Activated T-cell treated with anti-CD3 and anti-CD28 coated beads for 48 hours (primary cell): ENCODE data around the gene IRX4.
"Not testable (repeated sequence)": the region's sequence is repeated elsewhere in the genome, so short reads cannot be mapped to it uniquely, and the experiment has no call there.

Source experiments
- DNase-seq: peaks from one replicate; pipeline ENCODE4 v3.0.0-alpha.2; 2020; ENCODE audit warnings: low read depth

The IRX4 gene

DNA sequence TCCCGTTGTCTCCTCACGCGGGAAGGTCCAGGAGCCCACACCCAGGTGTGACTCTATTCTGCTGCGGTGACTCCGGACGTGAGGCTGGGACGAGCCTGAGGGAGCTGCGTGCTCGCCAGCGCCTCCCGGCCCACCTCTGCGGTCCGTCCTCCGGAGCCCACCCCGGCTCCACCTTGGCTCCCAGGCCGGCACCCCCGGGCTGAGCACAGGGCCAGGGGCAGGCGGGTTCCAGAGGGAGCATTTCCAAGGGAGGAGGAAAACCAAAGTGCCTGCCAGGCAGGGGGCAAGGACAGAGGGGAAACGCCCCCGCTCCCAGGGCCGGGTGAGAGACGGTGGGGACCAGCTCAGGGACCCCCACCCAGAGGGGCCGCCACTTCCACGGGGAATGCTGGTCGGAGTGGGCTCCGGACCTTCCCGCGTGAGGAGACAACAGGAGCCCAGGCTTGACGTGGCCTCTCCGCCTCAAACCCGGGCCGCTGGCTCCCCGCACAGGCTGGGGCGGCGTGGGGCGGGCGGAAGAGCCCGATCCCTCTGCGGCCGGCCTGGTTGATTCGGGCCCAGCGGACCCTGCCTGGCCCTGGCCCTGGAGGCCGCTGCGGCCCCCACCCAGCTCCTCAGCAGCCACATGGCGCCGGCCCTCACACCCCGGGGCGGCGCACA is 26.0 kb downstream of the IRX4 start:
- DNase-seq, result no peak

DNA sequence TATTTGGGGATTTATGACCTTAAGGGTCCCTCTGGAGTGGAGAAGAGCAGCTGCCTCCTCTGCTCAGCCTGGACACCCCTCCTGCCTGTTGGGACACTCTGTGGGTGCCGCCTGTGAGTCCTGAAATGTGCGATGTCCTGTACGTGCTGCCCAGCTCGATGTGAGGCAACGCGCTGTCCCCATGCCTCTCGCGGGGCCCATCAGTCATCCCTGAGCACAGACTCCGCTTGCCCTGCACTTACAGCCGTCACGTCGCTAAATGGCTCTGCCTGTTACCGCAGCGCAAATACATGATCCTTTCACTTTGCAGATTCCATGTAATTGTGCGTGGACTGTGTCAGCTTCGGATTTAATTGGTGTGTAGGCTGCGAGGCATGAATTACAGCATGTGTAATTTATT is 27.1 kb downstream of the IRX4 start:
- no peak for DNase-seq

DNA sequence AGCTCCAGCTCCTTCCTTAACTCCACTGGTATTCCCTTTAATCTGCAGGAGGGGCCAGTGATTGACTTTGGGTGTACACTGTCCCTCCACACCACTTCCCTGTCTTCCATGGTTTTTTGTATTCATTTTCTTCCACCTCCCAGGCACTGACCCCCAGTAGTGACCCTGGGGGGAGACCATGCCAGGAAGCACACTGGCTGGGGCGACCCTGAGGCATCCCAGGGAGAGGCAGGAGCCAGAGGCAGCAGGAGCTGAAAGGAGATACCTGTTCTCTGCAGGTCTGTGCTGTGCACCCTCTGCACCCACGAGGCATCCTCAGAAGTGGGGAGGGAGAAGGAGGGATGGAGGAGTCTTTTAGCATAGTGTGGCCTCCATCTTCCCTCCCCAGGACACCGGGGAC is 27.6 kb downstream of the IRX4 start:
- no peak for DNase-seq

DNA sequence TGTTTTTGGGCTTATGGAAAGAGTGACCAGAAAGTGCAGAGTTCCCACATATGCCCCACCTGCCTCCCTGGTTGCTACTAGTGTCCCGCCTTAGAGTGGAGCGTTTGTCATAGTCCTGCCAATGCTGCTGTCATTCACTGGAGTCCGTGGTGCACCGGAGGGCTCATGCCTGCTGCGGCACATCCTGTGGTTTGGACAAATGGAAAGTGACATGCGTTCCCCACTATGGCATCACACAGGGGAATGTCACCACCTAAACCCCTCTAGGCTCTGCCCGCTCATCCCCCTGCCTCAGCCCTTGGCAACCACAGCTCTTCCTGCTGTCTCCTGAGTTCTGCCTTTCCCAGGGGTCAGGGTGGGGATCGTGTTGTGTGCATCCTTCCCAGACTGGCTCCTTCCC is 29.2 kb downstream of the IRX4 start:
- no peak for DNase-seq

DNA sequence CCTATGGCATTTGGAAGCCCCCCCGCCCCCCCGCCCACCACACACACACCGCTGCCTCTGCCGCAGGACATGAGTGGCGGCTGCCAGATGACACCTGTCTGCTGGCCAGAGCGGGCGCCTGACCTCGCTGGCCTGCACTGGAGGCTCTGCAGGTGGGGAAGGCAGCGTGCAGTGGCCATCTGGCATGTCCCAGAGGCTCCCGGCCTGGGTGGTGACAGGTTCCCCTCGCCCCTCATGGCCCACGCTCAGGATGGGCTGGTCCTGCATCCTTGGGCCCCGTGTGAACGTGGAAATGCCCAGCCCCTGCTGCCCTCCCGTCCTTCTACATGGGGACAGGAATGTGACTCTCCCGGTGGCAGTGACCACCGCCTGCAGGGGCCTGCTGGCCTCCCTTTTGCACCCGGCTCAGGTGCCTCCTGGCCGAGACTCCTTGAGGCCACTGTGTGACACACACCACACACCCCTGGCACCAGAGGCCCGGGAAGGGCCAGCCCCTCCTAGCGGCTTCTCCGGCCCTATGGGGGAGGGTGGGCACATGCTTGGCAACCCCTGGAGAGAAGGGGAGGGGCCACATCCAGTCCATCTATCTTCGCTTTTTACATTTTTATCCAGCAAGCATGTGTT is 30.3 kb downstream of the IRX4 start:
- no peak for DNase-seq

DNA sequence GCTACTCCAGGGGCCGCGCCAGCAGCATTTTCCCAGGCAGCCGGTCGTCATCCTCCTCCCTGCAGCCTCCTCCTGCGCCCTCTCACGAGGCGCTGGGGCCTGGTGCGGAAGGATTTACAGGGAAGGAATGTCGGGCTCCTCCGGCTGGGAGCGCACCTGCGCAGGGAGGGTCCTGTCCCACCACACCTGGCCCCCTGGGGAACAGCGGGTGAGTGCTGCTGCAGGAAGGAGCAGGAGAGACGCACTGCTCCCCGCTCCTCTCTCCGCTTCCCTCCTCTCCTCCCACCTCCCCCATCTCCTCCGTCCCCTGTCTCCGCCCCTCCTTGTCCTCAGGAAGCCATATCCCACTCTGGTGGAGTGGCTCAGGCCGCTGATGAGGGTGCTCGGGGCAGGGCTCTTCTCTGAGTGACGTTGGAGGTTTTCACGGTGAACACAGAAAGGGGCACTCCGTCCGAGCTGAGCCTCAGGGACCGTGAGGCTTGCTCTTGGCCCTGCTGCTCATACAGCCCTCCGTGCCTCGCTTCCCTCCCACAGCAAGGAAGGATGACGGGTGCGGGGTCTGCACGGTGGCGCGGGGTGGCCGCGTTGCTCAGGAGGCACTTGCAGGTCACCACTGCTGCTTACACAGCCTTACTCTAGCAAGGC is 31.3 kb downstream of the IRX4 start:
- no peak for DNase-seq

DNA sequence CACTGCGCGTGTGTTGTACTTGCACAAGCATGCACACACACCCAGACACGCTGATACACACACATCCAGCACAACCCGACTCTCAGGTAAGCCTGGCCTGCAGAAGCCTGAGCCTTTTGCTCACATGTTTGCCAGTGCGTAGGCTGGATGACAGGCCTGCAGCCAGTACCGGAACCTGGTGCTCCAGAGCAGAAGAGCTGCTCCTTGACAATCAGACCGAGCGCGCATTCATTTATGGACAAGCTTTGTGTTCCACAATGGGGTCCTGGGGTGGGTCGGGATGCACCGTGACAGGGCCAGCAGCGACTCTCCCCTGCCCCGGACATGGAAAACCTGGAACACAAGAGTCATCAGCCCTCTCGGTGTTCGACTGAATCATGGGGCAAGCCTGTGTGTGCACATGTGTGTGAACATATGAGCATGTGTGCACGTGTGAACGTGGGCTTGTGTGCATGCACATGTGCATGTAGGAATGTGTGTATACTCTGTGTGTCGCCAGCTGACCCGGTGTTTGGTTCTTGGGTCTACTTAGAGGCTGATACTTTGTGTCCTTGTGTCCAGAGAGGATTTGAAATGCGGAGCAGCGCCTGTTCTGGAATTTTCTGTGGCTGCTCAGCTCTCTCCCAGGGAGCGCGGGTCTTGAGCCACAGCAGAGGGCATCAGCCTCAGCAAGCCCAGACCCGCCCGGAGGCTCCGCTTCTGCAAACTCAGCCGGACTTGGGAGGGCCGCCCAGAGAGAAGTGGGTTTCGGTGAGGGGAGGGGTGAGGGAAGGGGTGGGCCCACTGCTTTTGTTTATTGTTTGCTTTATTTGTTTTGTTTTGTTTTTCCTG is 32.2 kb downstream of the IRX4 start:
- DNase-seq, result no peak

DNA sequence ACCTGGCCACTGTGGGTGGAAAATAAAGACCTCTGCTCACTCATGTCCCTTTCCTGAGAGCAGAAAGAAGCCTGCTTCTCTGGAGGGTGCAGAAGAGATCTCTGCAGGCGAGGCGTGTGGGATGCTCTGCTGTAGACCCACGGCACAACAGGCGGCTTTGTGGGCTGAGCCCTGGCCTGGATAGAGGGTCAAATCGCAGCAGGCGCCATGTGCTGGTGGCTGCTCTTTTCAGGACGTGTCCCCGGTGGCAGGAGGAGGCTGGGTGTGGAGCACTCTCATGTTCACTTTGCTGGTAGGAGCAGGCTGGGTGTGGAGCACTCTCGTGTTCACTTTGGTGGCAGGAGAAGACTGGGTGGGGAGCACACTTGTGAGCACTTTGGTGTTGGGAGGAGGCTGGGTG is 35.1 kb downstream of the IRX4 start:
- no peak for DNase-seq

DNA sequence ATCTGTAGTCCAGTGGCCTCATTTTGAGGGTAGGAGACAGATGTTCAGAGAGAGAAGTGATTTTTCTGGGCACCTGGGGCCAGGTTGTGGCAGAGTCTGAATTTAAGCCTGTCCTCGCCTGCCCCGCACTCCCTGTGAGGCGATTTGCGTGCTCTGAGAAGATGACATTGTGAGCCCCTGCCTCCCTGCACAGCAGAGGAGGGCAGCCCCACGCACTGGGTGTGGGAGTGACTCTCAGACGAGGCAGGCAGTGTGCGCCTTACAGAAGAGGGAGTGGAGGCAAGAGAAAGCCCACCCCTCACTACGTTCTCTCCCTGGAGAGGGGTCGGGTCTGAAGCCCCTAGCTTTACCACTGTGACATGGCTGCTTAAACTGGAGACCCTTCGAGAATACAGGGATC is 35.7 kb downstream of the IRX4 start:
- DNase-seq, result no peak

DNA sequence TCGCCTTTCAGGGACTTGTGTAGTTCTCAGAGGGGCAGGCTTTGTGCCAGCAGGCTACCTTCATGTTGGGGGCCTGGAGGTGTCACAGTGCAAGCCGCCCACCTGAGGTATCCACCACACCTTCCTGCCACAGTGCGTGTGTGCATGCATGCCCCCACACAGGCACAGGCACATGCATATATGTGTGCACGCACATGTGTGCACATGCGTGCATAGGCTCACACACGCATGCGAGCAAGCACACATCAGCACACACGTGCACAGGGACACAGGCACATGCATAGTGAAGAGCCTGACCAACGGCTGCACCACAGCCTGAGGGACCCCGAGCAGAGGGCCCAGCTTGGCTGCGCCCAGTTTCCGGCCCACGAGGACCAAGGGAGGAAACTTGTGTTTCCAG is 36.1 kb downstream of the IRX4 start:
- no peak for DNase-seq

DNA sequence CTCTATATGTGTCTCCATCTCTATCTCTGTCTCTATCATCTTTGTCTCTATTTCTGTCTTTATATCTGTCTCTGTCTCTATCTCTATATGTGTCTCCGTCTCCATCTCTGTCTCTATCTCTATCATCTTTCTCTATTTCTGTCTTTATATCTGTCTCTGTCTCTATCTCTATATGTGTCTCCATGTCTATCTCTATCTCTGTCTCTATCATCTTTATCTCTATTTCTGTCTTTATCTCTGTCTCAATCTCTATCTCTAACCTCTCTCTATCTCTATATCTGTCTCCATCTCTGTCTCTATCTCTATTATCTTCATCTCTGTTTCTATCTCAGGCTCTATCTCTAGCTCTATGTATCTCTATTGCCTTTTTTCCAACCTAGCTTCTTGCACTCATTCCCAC is 37.0 kb downstream of the IRX4 start:
- DNase-seq, result no peak

DNA sequence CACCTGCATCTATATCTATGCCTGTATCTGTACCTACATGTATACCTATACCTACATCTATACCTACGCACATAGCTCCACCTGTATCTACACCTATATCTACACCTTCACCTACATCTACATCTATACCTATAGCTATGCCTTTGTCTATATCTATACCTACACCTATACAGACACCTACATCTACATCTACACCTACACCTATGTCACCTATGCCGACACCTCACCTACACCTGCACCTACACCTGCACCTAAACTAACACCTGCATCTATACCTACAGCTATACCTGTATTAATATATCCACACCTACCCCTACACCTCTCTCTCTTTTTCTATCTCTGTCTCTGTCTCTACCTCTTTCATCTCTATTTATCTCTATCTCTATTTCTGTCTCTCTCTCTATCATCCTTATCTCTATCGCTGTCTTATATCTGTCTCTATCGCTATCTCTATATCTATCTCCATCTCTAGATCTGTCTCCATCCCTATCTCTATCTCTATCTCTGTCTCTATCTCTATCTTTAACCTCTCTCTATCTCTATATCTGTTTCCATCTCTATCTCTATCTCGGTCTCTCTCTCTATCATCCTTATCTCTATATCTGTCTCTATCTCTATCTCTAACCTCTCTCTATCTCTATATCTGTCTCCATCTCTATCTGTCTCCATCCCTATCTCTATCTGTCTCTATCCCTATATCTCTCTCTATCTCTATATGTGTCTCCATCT is 37.9 kb downstream of the IRX4 start:
- DNase-seq, result no peak

DNA sequence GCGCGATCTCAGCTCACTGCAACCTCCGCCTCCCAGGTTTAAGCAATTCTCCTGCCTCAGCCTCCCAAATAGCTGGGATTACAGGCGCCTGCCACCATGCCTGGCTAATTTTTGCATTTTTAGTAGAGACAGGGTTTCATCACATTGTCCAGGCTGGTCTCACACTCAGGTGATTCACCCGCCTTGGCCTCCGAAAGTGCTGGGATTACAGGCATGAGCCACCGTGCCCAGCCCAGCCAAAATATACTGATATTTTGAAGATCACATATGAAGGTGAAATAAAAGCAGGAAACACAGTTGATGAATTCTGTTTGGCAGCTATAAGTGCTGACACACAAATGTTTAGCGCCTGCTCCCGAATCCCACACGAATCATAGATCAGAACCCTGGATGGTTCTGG is 39.0 kb downstream of the IRX4 start:
- DNase-seq, result not testable (repeated sequence)

DNA sequence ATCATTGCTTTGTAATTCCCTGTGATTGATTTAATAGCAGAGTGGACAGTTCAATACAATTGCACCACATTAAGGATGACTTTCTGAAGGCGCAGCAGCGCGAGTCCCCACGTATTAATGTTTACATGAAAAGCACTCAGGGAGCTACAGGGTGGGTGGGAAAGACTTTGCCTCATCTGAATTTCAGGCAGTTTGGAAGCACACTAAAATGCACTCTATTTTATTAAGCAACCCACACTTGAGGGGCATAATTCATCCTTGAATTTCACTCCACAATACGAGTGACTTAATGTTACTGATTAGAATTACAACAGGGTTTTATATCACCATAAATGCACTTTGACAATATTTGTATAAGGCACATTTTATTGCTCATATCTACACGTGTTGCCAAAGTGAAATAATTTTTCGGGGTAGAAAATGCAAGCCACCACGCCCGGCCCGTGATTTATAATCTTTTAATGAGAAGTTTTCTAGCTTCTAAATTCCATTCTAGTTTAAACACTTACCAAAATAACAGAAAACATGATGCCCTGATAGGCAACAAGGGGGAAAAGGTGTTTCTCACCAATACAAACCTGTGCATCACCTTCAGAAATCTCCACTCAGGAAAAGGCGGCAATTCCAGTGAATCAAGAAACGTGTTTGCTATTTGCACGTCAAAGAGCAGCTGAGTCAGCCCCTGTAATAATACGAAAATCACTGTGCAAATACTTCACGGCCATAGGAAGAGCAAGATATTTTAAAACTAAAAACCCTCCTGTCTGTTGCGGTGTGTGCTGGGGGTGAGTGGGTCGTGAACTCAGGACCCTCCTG is 40.5 kb downstream of the IRX4 start:
- no peak for DNase-seq

DNA sequence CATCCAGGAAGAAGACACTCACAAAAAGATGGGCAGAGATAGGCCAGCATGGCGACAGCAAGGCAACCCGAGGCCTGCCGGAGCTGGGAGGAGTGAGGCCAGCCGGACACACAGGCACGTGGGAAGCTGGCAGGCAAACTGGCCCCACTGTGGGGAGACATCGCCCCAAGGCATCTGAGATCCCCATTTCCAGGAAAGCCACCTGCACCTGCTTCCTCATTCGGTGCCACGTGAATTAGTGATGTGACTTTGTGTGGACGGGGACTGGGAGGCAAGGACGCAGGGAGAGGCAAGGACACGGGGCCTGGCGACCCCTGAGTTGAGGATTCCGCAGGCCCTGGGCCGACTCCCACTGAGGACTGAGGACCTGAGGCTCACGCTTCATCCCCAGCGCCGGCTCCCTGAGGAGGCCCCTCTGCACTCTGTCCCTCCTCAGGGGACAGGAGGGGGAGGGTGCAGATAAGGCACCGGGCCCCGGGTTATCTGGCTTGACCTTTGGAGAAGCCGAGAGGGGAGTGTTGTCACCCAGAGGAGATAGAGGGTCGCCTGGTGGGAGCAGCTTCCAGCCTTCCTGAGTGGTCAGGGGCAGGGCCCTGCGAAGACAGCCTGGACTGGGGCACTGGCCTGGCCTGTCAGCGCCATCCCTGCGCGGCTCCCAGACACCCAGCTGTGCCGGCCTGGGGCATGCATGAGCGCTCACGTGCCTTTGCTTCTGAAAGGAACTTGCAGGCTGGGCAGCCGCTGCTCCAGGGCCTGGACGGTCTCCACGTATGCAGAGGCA is 41.8 kb downstream of the IRX4 start:
- DNase-seq, result no peak

DNA sequence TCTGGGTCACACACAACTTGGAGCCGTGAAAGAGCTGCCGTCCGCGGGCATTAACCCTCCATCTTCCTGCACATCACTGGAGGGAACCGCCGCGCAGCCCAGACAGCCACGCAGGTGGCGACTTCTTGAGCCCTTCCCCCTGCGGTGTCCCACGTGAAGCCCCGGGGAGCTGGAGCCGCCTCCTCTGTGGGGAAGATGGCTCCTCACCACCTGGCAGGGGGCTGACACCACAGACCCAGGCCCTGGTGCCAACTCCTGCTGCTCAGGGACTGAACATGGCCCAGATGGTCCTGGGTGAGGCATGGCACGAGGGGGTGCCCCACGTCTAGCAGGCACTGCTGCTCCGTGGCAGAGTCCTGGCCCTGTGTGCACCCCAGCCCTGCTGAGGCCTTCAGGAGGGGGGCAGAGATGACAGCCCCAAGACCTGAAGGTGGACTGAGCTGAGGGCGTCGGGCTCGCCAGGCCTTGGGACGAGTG is 42.6 kb downstream of the IRX4 start:
- no peak for DNase-seq

DNA sequence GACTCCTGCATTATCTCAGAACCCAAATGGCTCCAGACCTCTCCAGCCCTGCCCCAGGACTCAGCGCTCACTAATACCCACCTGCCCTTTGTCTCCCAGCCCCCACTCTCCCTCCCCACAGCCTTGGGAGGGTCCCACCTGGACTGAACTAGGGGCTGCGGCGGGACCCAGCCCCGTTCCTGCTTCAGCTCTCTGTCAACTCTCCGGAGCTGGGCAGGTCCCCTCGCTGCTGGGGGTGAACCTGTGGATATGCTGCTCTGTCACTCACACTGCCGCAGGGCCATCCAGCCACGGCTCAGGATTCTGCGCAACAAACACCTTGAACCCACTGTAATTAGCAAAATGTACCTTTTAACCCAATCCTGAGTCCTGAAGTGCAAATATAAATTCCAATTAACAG is 44.7 kb downstream of the IRX4 start:
- DNase-seq, result no peak

DNA sequence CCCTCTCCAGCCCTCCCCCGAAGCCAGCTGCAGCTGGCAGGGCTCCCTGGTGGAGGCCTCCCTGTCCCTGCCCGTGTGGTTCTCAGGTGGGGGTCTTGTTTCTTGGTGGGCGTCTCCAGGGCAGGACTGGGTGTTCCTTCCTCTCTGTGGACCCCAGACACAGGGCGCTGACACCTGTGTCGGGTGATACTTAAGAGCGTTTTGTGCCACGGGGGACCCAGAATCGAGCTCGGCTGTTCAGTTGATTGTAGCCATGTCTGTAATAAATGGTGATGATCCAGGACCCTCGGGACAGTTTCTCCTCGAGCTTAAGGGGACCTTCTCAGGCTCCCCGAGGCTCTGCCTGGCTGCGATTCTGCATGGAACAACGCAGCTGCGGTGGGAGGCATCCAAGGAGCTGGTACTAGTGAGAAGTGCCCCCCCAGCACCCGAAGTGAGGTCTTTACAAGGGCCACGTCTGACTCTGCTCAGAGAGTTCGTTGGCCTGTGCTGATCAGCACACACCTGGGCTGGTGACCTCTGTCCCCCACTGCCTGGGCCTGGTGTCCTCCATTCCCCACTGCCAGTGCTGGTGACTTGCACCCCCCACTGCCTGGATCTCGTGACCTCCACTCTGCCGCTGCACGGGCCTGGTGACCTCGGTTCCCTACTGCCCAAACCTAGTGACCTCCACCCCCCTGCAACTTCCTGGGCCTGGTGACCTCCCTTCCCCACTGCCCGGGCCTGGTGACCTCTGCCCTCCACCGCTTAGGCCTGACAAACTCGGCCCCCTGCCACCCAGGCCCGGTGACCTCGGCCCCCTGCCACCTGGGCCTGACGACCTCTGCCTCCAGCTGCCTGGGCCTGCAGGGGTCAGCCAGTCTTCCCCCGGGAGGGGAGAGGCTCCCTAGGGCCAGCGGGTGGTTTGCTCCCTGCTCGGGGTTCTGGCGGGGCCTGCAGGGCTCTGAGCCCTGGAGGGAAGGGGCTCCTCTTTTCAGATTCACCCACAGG is 45.5 kb downstream of the IRX4 start:
- no peak for DNase-seq
